22Rv1 (cell line): ENCODE results near the gene BCL11B.
"Not testable (repeated sequence)": the region's sequence is repeated elsewhere in the genome, so short reads cannot be mapped to it uniquely, and the experiment has no call there.

ENCODE experiments used
- H3K27ac ChIP-seq: fragments of 450-650 bp; 2 replicates; pipeline ENCODE4 v1.5.1; 2017
- ZFX ChIP-seq: fragments of 450-650 bp; IDR thresholded peaks from 2 replicates; pipeline ENCODE4 v1.6.1; 2017; ENCODE audit warnings: antibody characterized with exemption, borderline replicate concordance
- TF ChIP-seq, protein P1 (sequence below): fragments of 450-650 bp; IDR thresholded peaks from 2 replicates; pipeline ENCODE4 v1.5.1; 2017; ENCODE audit warnings: mild to moderate bottlenecking

BCL11B gene

DNA sequence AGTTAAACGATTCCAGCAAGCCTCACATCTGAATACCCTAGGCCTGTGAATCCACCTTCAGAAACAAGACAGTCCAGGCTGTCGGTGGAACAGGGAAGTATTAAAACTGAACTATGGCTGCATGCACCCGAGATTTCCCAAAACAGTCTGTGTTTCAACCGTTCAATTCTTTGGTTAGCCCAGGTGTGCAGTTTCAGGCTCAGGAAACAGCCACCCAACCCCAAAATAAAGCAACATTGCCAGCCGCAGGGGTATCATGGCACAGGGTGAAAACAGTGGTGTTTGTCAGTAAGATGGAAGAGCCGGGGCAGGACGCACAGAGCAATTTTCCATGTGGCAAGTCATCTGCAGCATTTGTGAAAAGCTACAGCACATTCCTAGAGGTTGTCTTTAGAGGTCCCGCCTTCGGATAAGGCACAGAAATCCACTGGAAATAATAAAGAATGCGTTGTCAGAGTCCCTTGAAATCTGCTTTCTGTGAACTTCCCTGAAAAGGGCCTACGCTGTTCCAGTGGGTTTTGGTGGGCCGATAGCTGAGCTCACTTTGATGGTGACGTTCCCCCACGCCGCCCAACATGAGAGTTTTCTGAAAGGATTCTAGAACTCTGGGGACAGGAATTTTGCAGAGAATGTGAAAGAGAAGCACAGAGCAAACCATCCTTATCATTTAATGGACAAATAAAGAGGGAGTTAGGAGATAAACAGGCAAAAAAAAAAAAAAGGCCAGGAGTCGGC is 84.9 kb downstream of the BCL11B start:
- TF ChIP-seq, protein P1, sequence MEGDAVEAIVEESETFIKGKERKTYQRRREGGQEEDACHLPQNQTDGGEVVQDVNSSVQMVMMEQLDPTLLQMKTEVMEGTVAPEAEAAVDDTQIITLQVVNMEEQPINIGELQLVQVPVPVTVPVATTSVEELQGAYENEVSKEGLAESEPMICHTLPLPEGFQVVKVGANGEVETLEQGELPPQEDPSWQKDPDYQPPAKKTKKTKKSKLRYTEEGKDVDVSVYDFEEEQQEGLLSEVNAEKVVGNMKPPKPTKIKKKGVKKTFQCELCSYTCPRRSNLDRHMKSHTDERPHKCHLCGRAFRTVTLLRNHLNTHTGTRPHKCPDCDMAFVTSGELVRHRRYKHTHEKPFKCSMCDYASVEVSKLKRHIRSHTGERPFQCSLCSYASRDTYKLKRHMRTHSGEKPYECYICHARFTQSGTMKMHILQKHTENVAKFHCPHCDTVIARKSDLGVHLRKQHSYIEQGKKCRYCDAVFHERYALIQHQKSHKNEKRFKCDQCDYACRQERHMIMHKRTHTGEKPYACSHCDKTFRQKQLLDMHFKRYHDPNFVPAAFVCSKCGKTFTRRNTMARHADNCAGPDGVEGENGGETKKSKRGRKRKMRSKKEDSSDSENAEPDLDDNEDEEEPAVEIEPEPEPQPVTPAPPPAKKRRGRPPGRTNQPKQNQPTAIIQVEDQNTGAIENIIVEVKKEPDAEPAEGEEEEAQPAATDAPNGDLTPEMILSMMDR = no peak
- no peak for TF ChIP-seq ZFX

DNA sequence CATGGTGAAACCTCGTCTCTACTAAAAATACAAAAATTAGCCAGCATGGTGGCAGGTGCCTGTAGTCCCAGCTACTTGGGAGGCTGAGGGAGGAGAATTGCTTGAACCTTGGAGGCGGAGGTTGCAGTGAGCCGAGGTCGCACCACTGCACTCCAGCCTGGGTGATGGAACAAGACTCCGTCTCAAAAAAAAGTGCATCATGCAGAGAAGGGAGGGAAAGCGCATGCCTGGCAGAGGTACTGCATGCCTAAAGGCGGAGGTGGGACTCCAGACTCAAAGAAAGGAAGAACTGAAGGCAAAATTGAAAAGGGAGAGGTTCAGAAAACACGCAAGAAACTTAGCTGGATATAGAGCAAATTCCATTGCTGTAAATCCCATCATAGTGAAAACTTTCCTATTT is 85.7 kb downstream of the BCL11B start:
- not testable (repeated sequence) for H3K27ac ChIP-seq

More for the DNA sequence above, 84.9 kb downstream of the BCL11B start:
- no peak overlapping the region for H3K27ac ChIP-seq

DNA sequence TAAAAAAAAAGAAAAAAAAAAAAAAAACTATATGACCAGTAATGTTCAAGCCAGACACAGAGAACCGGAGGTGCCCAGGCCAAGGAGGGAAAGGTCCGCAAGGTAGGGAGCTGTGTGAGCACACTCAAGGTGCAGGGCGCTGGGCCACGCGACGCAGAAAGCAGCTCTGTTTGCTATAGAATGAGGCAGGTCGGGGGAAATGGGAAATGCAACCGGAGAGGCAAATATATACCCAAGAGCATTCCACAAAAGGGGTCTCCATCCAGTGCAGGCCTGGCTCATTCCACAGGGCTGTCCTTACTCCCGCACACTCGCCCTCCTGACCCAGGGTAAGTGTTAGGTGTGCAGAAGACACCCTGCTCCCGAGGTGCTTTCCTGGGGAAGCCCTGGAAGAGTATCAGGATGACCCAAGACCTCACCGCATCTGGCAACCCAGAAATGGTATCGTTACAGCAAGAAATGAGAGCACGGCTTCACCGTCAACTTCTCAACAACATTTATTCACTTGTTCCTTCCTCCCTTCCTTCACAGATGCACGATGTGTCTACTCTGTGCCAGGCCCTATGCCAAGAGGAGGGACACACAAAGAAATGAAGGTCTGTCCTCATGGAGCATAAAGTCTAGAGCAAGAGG is 86.4 kb downstream of the BCL11B start:
- no peak overlapping the region for H3K27ac ChIP-seq
- no peak for TF ChIP-seq ZFX
- TF ChIP-seq, protein P1 = no peak

DNA sequence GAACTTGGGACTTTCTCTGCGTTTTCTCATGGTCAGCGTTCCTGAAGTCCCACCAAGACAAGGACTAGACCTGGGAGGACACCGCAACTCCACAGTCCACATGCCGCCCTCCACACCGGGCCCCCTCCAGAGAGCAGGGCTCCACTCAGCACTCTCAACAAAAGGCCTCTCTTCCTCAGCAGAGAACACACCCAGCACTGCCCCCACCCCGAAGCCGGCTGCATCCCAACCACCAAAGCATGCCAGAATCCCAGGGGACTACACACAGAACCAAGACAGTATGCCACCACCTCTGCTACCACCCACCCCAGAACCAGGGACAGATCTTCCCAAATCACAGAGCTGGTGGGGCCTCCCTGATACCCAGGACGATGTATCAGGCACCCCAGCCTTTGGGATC is 88.3 kb downstream of the BCL11B start:
- H3K27ac ChIP-seq = no peak overlapping the region

DNA sequence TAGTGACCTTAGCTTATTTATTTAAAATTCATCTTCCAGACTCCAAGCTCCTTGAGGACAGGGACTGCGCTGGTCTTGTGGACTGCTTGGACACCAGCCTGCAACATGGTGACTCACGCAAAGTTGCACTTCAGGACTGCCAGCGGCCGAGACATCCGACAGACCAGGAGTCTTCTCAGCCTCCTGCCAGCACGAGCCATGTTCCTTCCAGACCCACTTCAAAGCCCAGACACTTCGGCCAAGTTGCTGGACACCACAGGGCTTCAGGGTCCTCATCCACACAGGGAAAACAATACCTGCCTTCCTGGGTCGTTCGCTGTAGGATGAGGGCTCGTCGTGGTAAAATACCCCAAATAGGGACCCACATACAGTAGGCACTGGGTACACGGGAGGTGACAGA is 88.7 kb downstream of the BCL11B start:
- no peak for TF ChIP-seq ZFX
- TF ChIP-seq, protein P1 = no peak
- no peak overlapping the region for H3K27ac ChIP-seq

More for the DNA sequence above, 88.3 kb downstream of the BCL11B start:
- TF ChIP-seq, protein P1 = no peak

DNA sequence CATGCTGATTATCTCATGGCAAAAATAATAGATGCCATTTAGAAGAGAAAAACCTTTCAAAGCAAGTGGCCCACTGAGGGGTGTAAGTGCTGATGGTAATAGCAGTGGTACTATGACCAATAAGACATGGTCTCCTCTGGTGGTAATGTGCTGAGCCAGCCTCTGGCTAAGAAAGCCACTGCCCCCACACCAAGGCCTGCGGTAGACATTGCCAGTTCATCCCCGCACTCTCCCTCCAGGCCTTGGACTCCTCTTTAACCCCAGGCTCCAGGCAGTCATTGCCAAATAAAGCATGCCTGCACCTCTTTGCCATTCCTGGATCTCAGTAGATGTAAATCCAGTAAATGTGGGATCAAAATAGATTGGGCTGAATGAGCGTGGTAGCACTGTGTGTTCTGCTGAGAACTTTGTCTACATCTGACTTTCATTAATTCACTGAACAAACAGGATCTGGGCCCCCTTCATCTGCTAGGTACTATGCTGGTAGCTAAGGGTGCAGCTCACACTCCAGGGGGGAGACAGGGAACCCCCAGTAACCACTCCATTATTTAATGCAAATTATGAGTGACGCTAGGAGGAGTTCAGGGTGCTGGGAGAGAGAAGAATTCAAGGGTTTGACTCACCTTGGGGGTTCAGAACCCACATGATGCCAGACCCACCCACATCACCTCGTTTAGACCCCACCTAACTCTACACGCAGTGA is 89.3 kb downstream of the BCL11B start:
- H3K27ac ChIP-seq = no peak overlapping the region
- TF ChIP-seq, protein P1 = no peak
- no peak for TF ChIP-seq ZFX

DNA sequence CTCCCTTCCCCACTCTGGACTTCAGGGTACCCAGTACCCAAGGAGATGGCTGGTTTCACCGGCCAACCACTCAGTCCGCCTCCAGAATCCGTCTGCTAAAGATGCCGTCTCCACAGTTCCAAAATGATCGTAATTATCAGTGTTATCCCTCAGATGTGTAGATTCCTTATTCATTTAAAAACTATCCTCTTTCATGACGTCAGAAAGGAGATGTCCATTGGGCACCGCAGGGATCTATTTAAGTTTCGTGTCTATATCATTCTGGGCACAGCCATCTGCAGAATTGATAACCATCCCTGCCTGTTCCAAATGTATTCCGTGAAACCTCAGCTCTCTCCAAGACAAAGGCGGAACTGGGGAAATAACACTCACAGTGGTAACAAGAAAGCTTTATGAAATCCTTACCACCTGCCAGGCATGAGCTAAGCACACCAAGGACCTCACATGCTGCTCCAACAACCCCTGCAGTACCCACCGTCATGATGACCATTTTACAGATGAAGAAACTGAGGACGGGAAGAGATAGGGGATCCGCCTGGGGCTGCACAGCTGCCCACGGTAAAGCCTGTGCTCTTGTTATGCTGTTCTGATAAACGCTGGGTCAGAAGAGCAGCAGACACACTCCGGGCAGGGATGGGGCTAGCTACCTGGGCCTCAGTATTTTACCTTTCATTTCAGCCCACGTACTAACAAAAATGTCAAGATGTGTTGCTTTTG is 90.0 kb downstream of the BCL11B start:
- no peak overlapping the region for H3K27ac ChIP-seq
- no peak for TF ChIP-seq ZFX
- TF ChIP-seq, protein P1 = no peak
